Anterior cingulate cortex (tissue), 58 donors: ENCODE data around the gene LYZ.
"Not testable (repeated sequence)": the region's sequence is repeated elsewhere in the genome, so short reads cannot be mapped to it uniquely, and the experiment has no call there.

Experiments
- DNase-seq, 58 donors: peaks; one replicate each; lab custom pipeline; 2025; lab: John Stamatoyannopoulos, UW

LYZ gene

GRCh38 chr12:69348162-69348938, at the start of gene LYZ:
TSS of gene LYZ (plus strand) at chr12:69348381. CDS start at chr12:69348409, 28 bp downstream.
- DNase-seq = peak in 2 of 58 donors; percentile 4 to 7

DNA sequence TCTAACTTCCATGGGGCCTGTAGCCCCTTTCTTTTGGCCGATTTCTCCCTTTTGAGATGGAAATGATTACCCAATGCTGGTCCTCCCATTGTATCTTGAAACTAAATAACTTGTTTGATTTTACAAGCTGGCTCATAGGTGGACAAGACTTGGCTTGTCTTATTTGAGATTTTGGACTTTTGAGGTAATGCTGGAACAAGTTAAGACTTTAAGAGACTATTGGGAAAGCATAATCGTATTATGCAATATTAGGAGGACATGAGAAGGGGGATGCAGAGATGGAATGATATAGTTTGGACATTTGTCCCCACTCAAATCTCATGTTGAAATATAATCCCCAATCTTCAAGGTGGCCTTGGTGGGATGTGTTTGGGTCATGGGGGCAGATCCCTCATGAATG, 49.2 kb upstream of the LYZ start:
- DNase-seq = no peak

GRCh38 chr12:69304284-69304683, 43.9 kb upstream of the LYZ start:
- DNase-seq = no peak

- DNase-seq = no peak
These were observed 38.7 kb upstream of the LYZ start for GRCh38 chr12:69309461-69309860.

DNA sequence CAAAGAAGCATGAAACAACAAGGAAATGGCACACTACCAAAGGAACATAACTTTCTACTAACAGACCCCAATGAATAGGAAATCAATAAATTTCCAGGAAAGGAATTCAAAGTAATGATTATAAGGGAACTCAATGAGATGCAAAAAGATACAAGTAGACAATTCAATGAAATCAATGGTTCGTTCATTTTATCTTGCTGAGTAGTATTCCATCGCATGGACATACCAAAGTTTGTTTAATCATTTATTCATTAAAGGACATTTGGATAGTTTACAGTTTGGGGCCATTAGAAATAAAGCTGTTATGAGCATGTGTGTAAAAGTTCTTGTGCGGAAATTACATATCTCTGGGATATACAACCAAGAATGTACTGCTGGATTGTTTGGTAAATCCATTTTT, 35.0 kb upstream of the LYZ start:
- DNase-seq = no peak

DNA sequence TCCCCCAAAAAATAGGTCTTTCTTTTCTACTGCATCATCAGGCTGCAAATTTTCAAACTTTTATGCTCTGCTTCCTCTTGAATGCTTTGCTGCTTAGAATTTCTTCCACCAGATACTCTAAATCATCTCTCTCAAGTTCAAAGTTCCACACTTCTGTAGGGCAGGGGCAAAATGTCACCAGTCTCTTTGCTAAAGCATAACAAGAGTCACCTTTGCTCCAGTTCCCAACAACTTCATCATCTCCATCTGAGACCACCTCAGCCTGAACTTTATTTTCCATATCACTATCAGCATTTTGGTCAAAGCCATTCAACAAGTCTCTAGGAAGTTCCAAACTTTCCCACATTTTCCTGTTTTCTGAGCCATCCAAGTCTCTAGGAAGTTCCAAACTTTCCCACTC, 31.4 kb upstream of the LYZ start:
- not testable (repeated sequence) for DNase-seq

DNA sequence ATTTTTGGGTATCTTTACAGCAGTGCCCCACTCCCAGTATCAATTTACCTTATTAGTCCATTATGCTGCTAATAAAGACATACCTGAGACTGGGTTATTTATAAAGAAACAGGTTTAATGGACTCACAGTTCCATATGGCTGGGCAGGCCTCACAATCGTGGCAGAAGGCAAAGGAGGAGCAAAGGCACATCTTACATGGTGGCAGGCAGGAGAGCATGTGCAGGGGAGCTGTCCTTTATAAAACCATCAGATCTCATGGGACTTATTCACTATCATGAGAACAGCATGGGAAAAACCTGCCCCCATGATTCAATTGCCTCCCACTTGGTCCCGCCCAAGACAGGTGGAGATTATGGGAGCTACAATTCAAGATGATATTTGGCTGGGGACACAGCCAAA, 30.9 kb upstream of the LYZ start:
- DNase-seq = not testable (repeated sequence)

DNA sequence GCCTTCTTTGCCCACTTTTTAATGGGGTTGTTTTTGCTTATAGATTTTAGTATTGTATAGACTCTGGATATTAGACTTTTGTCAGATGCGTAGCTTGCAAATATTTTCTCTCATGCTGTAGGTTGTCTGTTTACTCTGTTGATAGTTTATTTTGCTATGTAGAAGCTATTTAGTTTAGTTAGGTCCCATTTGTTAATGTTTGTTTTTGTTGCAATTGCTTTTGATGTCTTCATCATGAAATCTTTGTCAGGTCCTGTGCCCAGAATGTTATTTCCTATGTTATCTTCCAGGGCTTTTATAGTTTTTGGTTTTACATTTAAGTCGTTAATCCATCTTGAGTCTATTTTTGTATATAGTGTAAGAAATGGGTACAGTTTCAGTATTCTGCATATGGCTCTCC, 30.0 kb upstream of the LYZ start:
- DNase-seq = no peak

GRCh38 chr12:69321351-69321750, 26.8 kb upstream of the LYZ start:
- DNase-seq = no peak

GRCh38 chr12:69324797-69325466, 23.2 kb upstream of the LYZ start:
- no peak for DNase-seq

GRCh38 chr12:69328426-69328825, 19.8 kb upstream of the LYZ start:
- DNase-seq = no peak

GRCh38 chr12:69329669-69330428, 18.3 kb upstream of the LYZ start:
- no peak for DNase-seq

- no peak for DNase-seq
These were observed 17.4 kb upstream of the LYZ start for GRCh38 chr12:69330475-69331473.

GRCh38 chr12:69331519-69331908, 16.7 kb upstream of the LYZ start:
- no peak for DNase-seq

GRCh38 chr12:69331909-69332684, 16.1 kb upstream of the LYZ start:
- DNase-seq = no peak

GRCh38 chr12:69332815-69333358, 15.3 kb upstream of the LYZ start:
- no peak for DNase-seq

- no peak for DNase-seq
These were observed 14.0 kb upstream of the LYZ start for GRCh38 chr12:69334158-69334557.

- DNase-seq = no peak
These were observed 10.7 kb upstream of the LYZ start for GRCh38 chr12:69337311-69338090.
